Measurements from ENCODE around the gene MLPH. TPM values are rescaled to one million over a fixed set of nuclear protein-coding genes. Genes with fewer than 3 reads are reported as not detected.

The MLPH gene
- total RNA-seq, 1 donor from 2014 or later: 14.8 TPM

- no peak for TF ChIP-seq CTCF (conservative IDR thresholded peaks at IDR 0.05)
- peaks cover 4% of the 10 kb centered on the region for H3K4me1 Mint-ChIP-seq (ENCODE audit: unreplicated experiment)
- peaks cover 40% of the 10 kb centered on the region for H3K27me3 Mint-ChIP-seq
- peaks cover 13% of the 10 kb centered on the region for H3K9me3 Mint-ChIP-seq
- no peak for DNase-seq (ENCODE audit: extremely low spot score, unreplicated experiment)
- H3K27ac Mint-ChIP-seq: no peak overlapping the region
- no peak overlapping the region for H3K4me3 Mint-ChIP-seq
- H3K36me3 Mint-ChIP-seq: no peaks in the 10 kb centered on the region
These were observed 29.6 kb upstream of the MLPH start for GRCh38 chr2:237457388-237457941.

- Mint-ChIP-seq H3K4me1 (ENCODE audit: unreplicated experiment) (no peaks in the 10 kb centered on the region), H3K27me3 (peaks cover 38% of the 10 kb centered on the region), H3K36me3 (no peaks in the 10 kb centered on the region), H3K4me3 (no peak overlapping the region), H3K27ac (no peak overlapping the region), H3K9me3 (peaks cover 13% of the 10 kb centered on the region)
- no peak for DNase-seq (ENCODE audit: extremely low spot score, unreplicated experiment)
- TF ChIP-seq CTCF (conservative IDR thresholded peaks at IDR 0.05): no peak
These were observed 28.5 kb upstream of the MLPH start for GRCh38 chr2:237458519-237458918.

- no peak overlapping the region for H3K27ac Mint-ChIP-seq
- DNase-seq (ENCODE audit: extremely low spot score, unreplicated experiment): no peak
- H3K9me3 Mint-ChIP-seq: peaks cover 13% of the 10 kb centered on the region
- TF ChIP-seq CTCF (conservative IDR thresholded peaks at IDR 0.05): no peak
- no peak overlapping the region for H3K4me3 Mint-ChIP-seq
- peaks cover 33% of the 10 kb centered on the region for H3K27me3 Mint-ChIP-seq
- no peaks in the 10 kb centered on the region for H3K4me1 Mint-ChIP-seq (ENCODE audit: unreplicated experiment)
- H3K36me3 Mint-ChIP-seq: no peaks in the 10 kb centered on the region
These were observed 27.8 kb upstream of the MLPH start for GRCh38 chr2:237459226-237459625.

GRCh38 chr2:237459741-237460174, 27.3 kb upstream of the MLPH start:
- H3K4me3 Mint-ChIP-seq: no peak overlapping the region
- no peaks in the 10 kb centered on the region for H3K36me3 Mint-ChIP-seq
- H3K27ac Mint-ChIP-seq: no peak overlapping the region
- no peaks in the 10 kb centered on the region for H3K4me1 Mint-ChIP-seq (ENCODE audit: unreplicated experiment)
- H3K27me3 Mint-ChIP-seq: peaks cover 32% of the 10 kb centered on the region
- DNase-seq (ENCODE audit: extremely low spot score, unreplicated experiment): no peak
- no peak for TF ChIP-seq CTCF (conservative IDR thresholded peaks at IDR 0.05)
- H3K9me3 Mint-ChIP-seq: peaks cover 13% of the 10 kb centered on the region

GRCh38 chr2:237464757-237465391, 22.2 kb upstream of the MLPH start:
- Mint-ChIP-seq H3K4me3 (no peak overlapping the region), H3K27ac (no peak overlapping the region)
- no peak for DNase-seq (ENCODE audit: extremely low spot score, unreplicated experiment)

More at GRCh38 chr2:237464757-237465391, 22.2 kb upstream of the MLPH start:
- Mint-ChIP-seq H3K4me1 (ENCODE audit: unreplicated experiment) (peaks cover 15% of the 10 kb centered on the region), H3K27me3 (peaks cover 13% of the 10 kb centered on the region), H3K36me3 (no peaks in the 10 kb centered on the region), H3K9me3 (no peaks in the 10 kb centered on the region)
- TF ChIP-seq CTCF (conservative IDR thresholded peaks at IDR 0.05): no peak
